Retinal pigment epithelial cell (primary cell): ENCODE results near the gene MTF2.
"Not testable (repeated sequence)": the region's sequence is repeated elsewhere in the genome, so short reads cannot be mapped to it uniquely, and the experiment has no call there.

Experiments
- DNase-seq: peaks from one replicate; pipeline ENCODE4 v3.0.0-alpha.2; 2010; ENCODE audit warnings: low read depth
- H3K4me3 ChIP-seq: 2 replicates; pipeline ENCODE4 v1.5.1; 2011; ENCODE audit warnings: mild to moderate bottlenecking, low read length, control low read depth, moderate library complexity
- CTCF ChIP-seq: conservative IDR thresholded peaks from 2 replicates; pipeline ENCODE4 v1.5.1; 2011; ENCODE audit warnings: low read depth, low read length, control low read depth, inconsistent platforms

The MTF2 gene

GRCh38 chr1:93167006-93167405, 87.9 kb downstream of the MTF2 start:
- no peak for TF ChIP-seq CTCF
- DNase-seq = no peak
- no peak overlapping the region for H3K4me3 ChIP-seq

GRCh38 chr1:93170141-93170678, 91.1 kb downstream of the MTF2 start:
- not testable (repeated sequence) for DNase-seq, H3K4me3 ChIP-seq

- DNase-seq = no peak
- no peak overlapping the region for H3K4me3 ChIP-seq
- no peak for TF ChIP-seq CTCF
Observed at GRCh38 chr1:93171549-93172034, 92.5 kb downstream of the MTF2 start.

- DNase-seq = no peak
- no peak overlapping the region for H3K4me3 ChIP-seq
- TF ChIP-seq CTCF = no peak
Observed at GRCh38 chr1:93172778-93173177, 93.7 kb downstream of the MTF2 start.

GRCh38 chr1:93174638-93175037, 95.6 kb downstream of the MTF2 start:
- DNase-seq, H3K4me3 ChIP-seq: not testable (repeated sequence)

- peak overlapping the region; percentile 88 for H3K4me3 ChIP-seq
- no peak for TF ChIP-seq CTCF
- DNase-seq = no peak
Observed at GRCh38 chr1:93177991-93178390, 98.9 kb downstream of the MTF2 start.

GRCh38 chr1:93178418-93178817, 99.3 kb downstream of the MTF2 start:
- peak overlapping the region; percentile 88 for H3K4me3 ChIP-seq
- DNase-seq = no peak
- TF ChIP-seq CTCF = no peak

GRCh38 chr1:93179886-93180722, 101.0 kb downstream of the MTF2 start, which contains the start of gene TMED5:
TMED5 (minus strand) TSS chr1:93180413; CDS start chr1:93180242, 171 bp downstream.
- TF ChIP-seq CTCF = peak; percentile 26
- DNase-seq = peak; percentile 90

More at GRCh38 chr1:93179886-93180722, 101.0 kb downstream of the MTF2 start, which contains the start of gene TMED5:
- peak within 1 kb of the TSS; percentile 90 for H3K4me3 ChIP-seq
